K562 (cell line): ENCODE data around the gene BSN. TPM values are rescaled to one million over a fixed set of nuclear protein-coding genes. Genes with fewer than 3 reads are reported as not detected.

Experiments used
- ATAC-seq: fragments of 200-7000 bp; cut with Tn5 transposase; 3 replicates; pipeline ENCODE4 v1.9.1; 2020; ENCODE audit warnings: moderate library complexity
- BruUV-seq: library from RNA; stranded (reverse); fragments of 400-500 nt; replicated peaks from 2 replicates; lab custom pipeline; 2021; lab: Mats Ljungman, UMichigan
- CTCF ChIA-PET: fragments of 300-600 bp; formaldehyde crosslinking; extraction: SDS; loops from one replicate; lab custom pipeline; 2021; ENCODE audit warnings: low intra/inter-chr PET ratio; lab: Yijun Ruan, JAX
- POLR2A ChIA-PET: fragments of 300-600, 350-650 bp; sonication (Branson Sonifier 250); formaldehyde crosslinking; extraction: SDS; loops from one replicate; lab custom pipeline; 2021; ENCODE audit warnings: antibody characterized with exemption, inconsistent platforms; lab: Yijun Ruan, JAX
- DNase-seq, 4 experiments: peaks; one replicate each; pipeline versions ENCODE4 v3.0.0 to v3.0.0-alpha.2; 2011 to 2018; ENCODE audit warnings: low spot score in 3 of 4, mixed read lengths in 3 of 4; ENCODE audit errors: extremely low read depth in 1 of 4
- FAIRE-seq: peaks from 2 replicates; lab custom pipeline; 2011; peaks lifted over from hg19 to GRCh38; lab: Jason Lieb, UNC
- H2AFZ ChIP-seq: 2 replicates; pipeline ENCODE4 v1.6.0; 2011; ENCODE audit warnings: low read depth, low read length, control low read depth, inconsistent platforms
- H3K27ac ChIP-seq: fragments of 200-600 bp; 3 replicates; pipeline ENCODE4 v1.8.0; 2011; ENCODE audit warnings: low read depth, mild to moderate bottlenecking, control low read depth, inconsistent platforms, low read length, moderate library complexity, mixed read lengths; ENCODE audit errors: extremely low read depth
- H3K27me3 ChIP-seq, 2 experiments: fragments of 300-600 bp in 1 of 2; 2 replicates in 1 of 2; 3 replicates in 1 of 2; pipeline versions ENCODE4 v1.6.0 to v1.8.0; 2011; ENCODE audit warnings: inconsistent platforms in 2 of 2, low read length in 2 of 2, mild to moderate bottlenecking in 1 of 2, mixed read lengths in 1 of 2, moderate library complexity in 1 of 2; ENCODE audit not compliant: control insufficient read depth in 2 of 2, insufficient read depth in 2 of 2
- H3K36me3 ChIP-seq: fragments of 300-600 bp; 3 replicates; pipeline ENCODE4 v1.8.0; 2011; ENCODE audit warnings: mild to moderate bottlenecking, low read length, inconsistent platforms; ENCODE audit not compliant: control insufficient read depth, insufficient read depth
- H3K4me1 ChIP-seq, 2 experiments: fragments of 200-600 bp in 1 of 2; replicated peaks in 1 of 2; 2 replicates in 1 of 2; 3 replicates in 1 of 2; pipeline versions ENCODE4 v1.5.1 to v1.8.0; 2011; ENCODE audit warnings: inconsistent platforms in 2 of 2, low read length in 2 of 2, mild to moderate bottlenecking in 1 of 2, mixed read lengths in 1 of 2, moderate library complexity in 1 of 2; ENCODE audit not compliant: control insufficient read depth in 2 of 2, insufficient read depth in 2 of 2
- H3K4me2 ChIP-seq: 2 replicates; pipeline ENCODE4 v1.6.1; 2011; ENCODE audit warnings: low read length, control low read depth, inconsistent platforms, mixed read lengths; ENCODE audit not compliant: insufficient read depth
- H3K4me3 ChIP-seq: fragments of 200-600 bp; sonication (generic), shearing (Covaris generic); 2 replicates; pipeline ENCODE4 v1.5.1; 2016; ENCODE audit warnings: control low read depth, inconsistent platforms
- H3K79me2 ChIP-seq: fragments of 200-600 bp; 3 replicates; pipeline ENCODE4 v1.8.0; 2011; ENCODE audit warnings: low read length, inconsistent platforms; ENCODE audit not compliant: control insufficient read depth, insufficient read depth
- H3K9ac ChIP-seq, 2 experiments: 2 replicates each; pipeline versions ENCODE4 v1.6.0 to v1.6.1; 2011; ENCODE audit warnings: low read depth in 2 of 2, low read length in 2 of 2, control low read depth in 1 of 2, inconsistent platforms in 1 of 2, mild to moderate bottlenecking in 1 of 2, mixed read lengths in 1 of 2; ENCODE audit not compliant: insufficient read depth in 1 of 2
- H3K9me1 ChIP-seq: one replicate; pipeline ENCODE4 v1.6.0; 2011; ENCODE audit warnings: inconsistent platforms, mild to moderate bottlenecking, low read length, moderate library complexity; ENCODE audit not compliant: control insufficient read depth, insufficient read depth
- H3K9me3 ChIP-seq: replicated peaks from 2 replicates; pipeline ENCODE4 v1.5.1; 2011; ENCODE audit warnings: low read depth, low read length, inconsistent platforms; ENCODE audit not compliant: control insufficient read depth, insufficient read depth
- H4K20me1 ChIP-seq: replicated peaks from 2 replicates; pipeline ENCODE4 v1.6.1; 2011; ENCODE audit warnings: low read length, inconsistent platforms, mixed read lengths; ENCODE audit not compliant: control insufficient read depth, insufficient read depth
- SAP30 ChIP-seq: fragments of 200-600 bp; sonication (generic); IDR thresholded peaks from 2 replicates; pipeline ENCODE4 v1.6.1; 2012; ENCODE audit warnings: borderline replicate concordance, low read depth, mild to moderate bottlenecking, moderate library complexity, low read length, control low read depth, inconsistent platforms; ENCODE audit not compliant: insufficient read depth, poor library complexity, severe bottlenecking
- ZBTB7A ChIP-seq: IDR thresholded peaks from 2 replicates; pipeline ENCODE4 v1.6.1; 2011; ENCODE audit warnings: low read depth, mild to moderate bottlenecking, low read length, moderate library complexity, borderline replicate concordance; ENCODE audit not compliant: control insufficient read depth
- ZNF175 ChIP-seq: fragments of 200-800 bp; sonication (Bioruptor generic); IDR thresholded peaks from 2 replicates; pipeline ENCODE4 v1.6.1; 2016; ENCODE audit warnings: low read depth, mild to moderate bottlenecking, missing genetic modification characterization, missing compliant biosample characterization
- WGBS: fragments of 100-300 bp; shearing (Covaris generic); methylation state at CpG from one replicate; pipeline ENCODE4 v1.1.6; 2016; ENCODE audit warnings: low coverage, mixed read lengths; ENCODE audit not compliant: insufficient coverage; ENCODE audit errors: missing lambda C conversion rate; 5-methylcytosine and 5-hydroxymethylcytosine counted together
- in situ Hi-C: fragments of 300-500 bp; cut with MboI; formaldehyde crosslinking; loops from 4 replicates; pipeline ENCODE4 v1.15.0; 2018; ENCODE audit warnings: inconsistent platforms, mixed read lengths
- intact Hi-C: fragments of 100-400 bp; cut with micrococcal nuclease; formaldehyde crosslinking; loops from 2 replicates; pipeline ENCODE4 v1.14.2; 2022
- polyA plus RNA-seq, 8 experiments: library from polyadenylated mRNA; depleted of rRNA in 4 of 8; stranded (reverse) in 5 of 8; unstranded in 3 of 8; fragments of >200 nt; fragmentation: Nextera tagmentation in 2 of 8; fragmentation: Illumina TruSeq in 1 of 8; extraction: Ambion mirVana in 2 of 8; extraction: Trizol in 1 of 8; gene quantifications; 2 replicates each; pipeline versions ENCODE4 v1.2.1 to v1.2.3, GENCODE V29; 2011 to 2014; ENCODE audit warnings: inconsistent platforms in 1 of 8, missing spikeins in 1 of 8
- total RNA-seq, 7 experiments: library from RNA; depleted of rRNA in 6 of 7; stranded (reverse); fragments of >200 nt in 6 of 7; fragmentation: Illumina TruSeq in 2 of 7; extraction: Trizol in 2 of 7; gene quantifications; 2 replicates each; pipeline versions ENCODE4 v1.2.1 to v1.2.3, GENCODE V29; 2011 to 2021; ENCODE audit warnings: low replicate concordance in 1 of 7
- TF ChIP-seq, protein P1 (sequence below), 2 experiments: fragments of 450-650 bp in 1 of 2; sonication (generic) in 1 of 2; formaldehyde crosslinking in 1 of 2; IDR thresholded peaks in 1 of 2; conservative IDR thresholded peaks in 1 of 2; 2 replicates each; pipeline versions ENCODE4 v1.6.1 to v1.8.1; 2016 to 2023; ENCODE audit warnings: mild to moderate bottlenecking in 2 of 2, moderate library complexity in 2 of 2, inconsistent platforms in 1 of 2, missing genetic modification reagents in 1 of 2
- TF ChIP-seq, protein P2 (sequence below): fragments of 200-800 bp; sonication (Bioruptor generic); IDR thresholded peaks from 2 replicates; pipeline ENCODE4 v1.6.1; 2017; ENCODE audit warnings: missing genetic modification characterization, missing compliant biosample characterization
- TF ChIP-seq, protein P3 (sequence below): sonication (generic); formaldehyde crosslinking; IDR thresholded peaks from 2 replicates; pipeline ENCODE4 v1.8.0; 2022; ENCODE audit warnings: mild to moderate bottlenecking, missing genetic modification reagents
- TF ChIP-seq, protein P4 (sequence below): fragments of 250-450 bp; sonication (Bioruptor Pico); IDR thresholded peaks from 2 replicates; pipeline ENCODE4 v1.5.0; 2021; ENCODE audit warnings: mild to moderate bottlenecking, borderline replicate concordance
- TF ChIP-seq, protein P5 (sequence below): fragments of 250-450 bp; sonication (Bioruptor Pico); IDR thresholded peaks from 2 replicates; pipeline ENCODE4 v1.8.0; 2021; ENCODE audit warnings: mild to moderate bottlenecking, moderate library complexity

The BSN gene
- total and polyA plus RNA-seq, 9 of the 15 experiments (the other 6 are each of a cell fraction or from before 2014, with no cell fraction given): 0.03 to 1.5 (median 0.29) TPM

DNA sequence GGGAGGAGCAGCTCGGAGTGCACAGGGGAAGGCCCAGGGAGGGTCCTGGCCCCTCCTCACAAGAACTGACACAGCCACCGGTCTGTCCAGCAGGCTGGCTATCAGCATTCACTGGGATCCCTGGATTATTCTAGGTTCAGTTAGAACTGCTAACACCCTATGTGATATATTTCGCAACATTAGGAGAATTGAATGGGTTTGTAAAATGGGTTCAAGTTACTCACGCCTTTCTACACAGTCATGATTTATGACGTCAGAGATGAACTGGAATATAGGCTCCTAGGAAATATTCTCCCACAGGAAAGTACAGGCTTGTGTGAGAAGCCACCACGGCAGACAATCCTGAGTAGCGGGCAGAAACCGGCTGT, 969 bp upstream of the BSN start (continued):
- TF ChIP-seq, protein P1, sequence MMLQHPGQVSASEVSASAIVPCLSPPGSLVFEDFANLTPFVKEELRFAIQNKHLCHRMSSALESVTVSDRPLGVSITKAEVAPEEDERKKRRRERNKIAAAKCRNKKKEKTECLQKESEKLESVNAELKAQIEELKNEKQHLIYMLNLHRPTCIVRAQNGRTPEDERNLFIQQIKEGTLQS (IDR thresholded peaks at IDR 0.05): peak; percentile 76
- TF ChIP-seq, protein P1 (CRISPR knock-in tag; conservative IDR thresholded peaks at IDR 0.05): no peak

DNA sequence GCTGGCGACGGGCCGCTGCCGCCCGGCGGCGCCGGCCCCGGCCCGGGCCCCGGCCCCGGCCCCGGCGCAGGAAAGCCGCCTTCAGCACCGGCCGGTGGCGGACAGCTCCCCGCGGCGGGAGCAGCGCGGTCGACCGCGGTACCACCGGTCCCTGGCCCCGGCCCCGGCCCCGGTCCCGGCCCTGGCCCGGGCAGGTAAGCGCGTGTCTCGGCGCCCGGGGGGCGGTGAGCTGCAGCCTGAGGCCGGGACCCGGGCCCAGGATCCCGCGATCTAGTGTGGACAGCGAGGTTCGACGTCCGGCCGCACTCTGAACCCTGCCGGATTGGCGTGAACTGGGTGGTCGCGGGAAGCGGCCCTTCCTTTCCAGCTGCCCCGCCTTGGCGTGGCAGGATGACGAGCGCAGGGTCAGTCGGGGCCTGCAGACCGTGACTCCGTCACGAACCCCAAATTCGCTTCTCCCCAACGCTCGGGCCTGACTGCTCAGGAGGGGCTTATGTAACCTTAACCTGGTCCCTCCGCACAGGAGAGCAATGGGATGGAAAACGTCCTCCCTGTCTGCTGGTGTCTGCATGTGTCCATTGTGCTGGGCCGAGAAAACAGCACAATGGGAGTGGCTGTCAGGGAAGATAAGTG, 472 bp downstream of the BSN start:
- BruUV-seq: no TSS peak
- H3K36me3 ChIP-seq: no peaks in the 10 kb centered on the region
- in situ Hi-C loops (no loop called here), intact Hi-C loops (loop anchor here (10.0 kb wide), 1 partner anchor 350 kb away; the partner anchor contains the start of gene MST1R)
- H3K27me3 ChIP-seq: no peaks in the 10 kb centered on the region
- peak overlapping the region; percentile 40 for H3K4me3 ChIP-seq
- DNase-seq (peak; percentile 23 to 80 (median 73)), ATAC-seq (peak; percentile 77), FAIRE-seq (no peak)
- no peaks in the 10 kb centered on the region for H3K9me1 ChIP-seq
- H3K9me3 ChIP-seq: no peaks in the 10 kb centered on the region
- peak overlapping the region; percentile 73 for H3K4me2 ChIP-seq
- H2AFZ ChIP-seq: no peak overlapping the region
- H3K79me2 ChIP-seq: peaks cover 3% of the 10 kb centered on the region; the same call in 1 of the 3 replicates
- CTCF ChIA-PET: no interaction called here
- peaks cover 14 to 27% of the 10 kb centered on the region in 2 experiments; a peak in 4 of 5 replicates for H3K4me1 ChIP-seq
- 0% methylated on average over 9 of the region's 66 CpGs for WGBS
- 0 out of 2 replicates have a peak, but pooled peaks cover 4% of the 10 kb centered on the region for H4K20me1 ChIP-seq
- H3K9ac ChIP-seq: peak overlapping the region in 1 of 2 experiments; percentile 80; a peak in 2 of 4 replicates
- no peak overlapping the region for H3K27ac ChIP-seq
- POLR2A ChIA-PET: interaction anchor here (0.6 to 0.8 kb wide), 2 partner anchors 15 to 406 kb away, joined by 4 to 6 read pairs; no protein-coding TSS in a partner anchor
- TF ChIP-seq, protein P2, sequence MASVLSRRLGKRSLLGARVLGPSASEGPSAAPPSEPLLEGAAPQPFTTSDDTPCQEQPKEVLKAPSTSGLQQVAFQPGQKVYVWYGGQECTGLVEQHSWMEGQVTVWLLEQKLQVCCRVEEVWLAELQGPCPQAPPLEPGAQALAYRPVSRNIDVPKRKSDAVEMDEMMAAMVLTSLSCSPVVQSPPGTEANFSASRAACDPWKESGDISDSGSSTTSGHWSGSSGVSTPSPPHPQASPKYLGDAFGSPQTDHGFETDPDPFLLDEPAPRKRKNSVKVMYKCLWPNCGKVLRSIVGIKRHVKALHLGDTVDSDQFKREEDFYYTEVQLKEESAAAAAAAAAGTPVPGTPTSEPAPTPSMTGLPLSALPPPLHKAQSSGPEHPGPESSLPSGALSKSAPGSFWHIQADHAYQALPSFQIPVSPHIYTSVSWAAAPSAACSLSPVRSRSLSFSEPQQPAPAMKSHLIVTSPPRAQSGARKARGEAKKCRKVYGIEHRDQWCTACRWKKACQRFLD (CRISPR knock-in tag): peak; percentile 30; the same call in 1 of the 2 replicates
- TF ChIP-seq ZBTB7A (peak; percentile 33; the same call in 1 of the 2 replicates), SAP30 (peak; percentile 56), ZNF175 (CRISPR knock-in tag) (peak; percentile 42; the same call in 1 of the 2 replicates)
- TF ChIP-seq, protein P3, sequence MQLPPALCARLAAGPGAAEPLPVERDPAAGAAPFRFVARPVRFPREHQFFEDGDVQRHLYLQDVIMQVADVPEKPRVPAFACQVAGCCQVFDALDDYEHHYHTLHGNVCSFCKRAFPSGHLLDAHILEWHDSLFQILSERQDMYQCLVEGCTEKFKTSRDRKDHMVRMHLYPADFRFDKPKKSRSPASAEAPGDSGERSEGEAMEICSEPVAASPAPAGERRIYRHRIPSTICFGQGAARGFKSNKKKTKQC (CRISPR knock-in tag): peak; percentile 41; the same call in 1 of the 2 replicates
- TF ChIP-seq, protein P4, sequence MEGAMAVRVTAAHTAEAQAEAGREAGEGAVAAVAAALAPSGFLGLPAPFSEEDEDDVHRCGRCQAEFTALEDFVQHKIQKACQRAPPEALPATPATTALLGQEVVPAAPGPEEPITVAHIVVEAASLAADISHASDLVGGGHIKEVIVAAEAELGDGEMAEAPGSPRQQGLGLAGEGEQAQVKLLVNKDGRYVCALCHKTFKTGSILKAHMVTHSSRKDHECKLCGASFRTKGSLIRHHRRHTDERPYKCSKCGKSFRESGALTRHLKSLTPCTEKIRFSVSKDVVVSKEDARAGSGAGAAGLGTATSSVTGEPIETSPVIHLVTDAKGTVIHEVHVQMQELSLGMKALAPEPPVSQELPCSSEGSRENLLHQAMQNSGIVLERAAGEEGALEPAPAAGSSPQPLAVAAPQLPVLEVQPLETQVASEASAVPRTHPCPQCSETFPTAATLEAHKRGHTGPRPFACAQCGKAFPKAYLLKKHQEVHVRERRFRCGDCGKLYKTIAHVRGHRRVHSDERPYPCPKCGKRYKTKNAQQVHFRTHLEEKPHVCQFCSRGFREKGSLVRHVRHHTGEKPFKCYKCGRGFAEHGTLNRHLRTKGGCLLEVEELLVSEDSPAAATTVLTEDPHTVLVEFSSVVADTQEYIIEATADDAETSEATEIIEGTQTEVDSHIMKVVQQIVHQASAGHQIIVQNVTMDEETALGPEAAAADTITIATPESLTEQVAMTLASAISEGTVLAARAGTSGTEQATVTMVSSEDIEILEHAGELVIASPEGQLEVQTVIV (CRISPR knock-in tag): no peak
- TF ChIP-seq, protein P5, sequence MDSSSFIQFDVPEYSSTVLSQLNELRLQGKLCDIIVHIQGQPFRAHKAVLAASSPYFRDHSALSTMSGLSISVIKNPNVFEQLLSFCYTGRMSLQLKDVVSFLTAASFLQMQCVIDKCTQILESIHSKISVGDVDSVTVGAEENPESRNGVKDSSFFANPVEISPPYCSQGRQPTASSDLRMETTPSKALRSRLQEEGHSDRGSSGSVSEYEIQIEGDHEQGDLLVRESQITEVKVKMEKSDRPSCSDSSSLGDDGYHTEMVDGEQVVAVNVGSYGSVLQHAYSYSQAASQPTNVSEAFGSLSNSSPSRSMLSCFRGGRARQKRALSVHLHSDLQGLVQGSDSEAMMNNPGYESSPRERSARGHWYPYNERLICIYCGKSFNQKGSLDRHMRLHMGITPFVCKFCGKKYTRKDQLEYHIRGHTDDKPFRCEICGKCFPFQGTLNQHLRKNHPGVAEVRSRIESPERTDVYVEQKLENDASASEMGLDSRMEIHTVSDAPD (CRISPR knock-in tag): no peak
